Trophoblast cell (in vitro differentiated cells and primary cell): Measurements from ENCODE around the gene CASP8AP2.
A peak's percentile ranks its signal among the peaks of the same experiment; 100 is the strongest.

ENCODE experiments used
- DNase-seq, 2 donors: peaks; one replicate each; pipeline ENCODE4 v3.0.0-alpha.2; 2016
- H2AFZ ChIP-seq: 2 replicates; pipeline ENCODE4 v1.6.1; 2013; ENCODE audit warnings: low read length, moderate library complexity, mild to moderate bottlenecking; ENCODE audit not compliant: insufficient read depth, poor library complexity
- H2AK5ac ChIP-seq: 2 replicates; pipeline ENCODE4 v1.6.1; 2013; ENCODE audit warnings: mild to moderate bottlenecking, low read length
- H2BK120ac ChIP-seq: 2 replicates; pipeline ENCODE4 v1.6.1; 2013; ENCODE audit warnings: low read length, mild to moderate bottlenecking, moderate library complexity; ENCODE audit not compliant: insufficient read depth, poor library complexity
- H2BK12ac ChIP-seq: 2 replicates; pipeline ENCODE4 v1.6.1; 2013; ENCODE audit warnings: mild to moderate bottlenecking, low read length, moderate library complexity
- H2BK5ac ChIP-seq: 2 replicates; pipeline ENCODE4 v1.6.1; 2013; ENCODE audit warnings: low read length, low read depth, moderate library complexity, mild to moderate bottlenecking; ENCODE audit not compliant: poor library complexity
- H3K14ac ChIP-seq: 2 replicates; pipeline ENCODE4 v1.6.1; 2013; ENCODE audit warnings: mild to moderate bottlenecking, low read length
- H3K18ac ChIP-seq: 2 replicates; pipeline ENCODE4 v1.6.1; 2013; ENCODE audit warnings: mild to moderate bottlenecking, low read length
- H3K23ac ChIP-seq: 2 replicates; pipeline ENCODE4 v1.6.1; 2013; ENCODE audit warnings: low read length
- H3K27ac ChIP-seq: 2 replicates; pipeline ENCODE4 v1.5.1; 2013; ENCODE audit warnings: low read depth, mild to moderate bottlenecking, inconsistent platforms, low read length, moderate library complexity
- H3K27me3 ChIP-seq: 2 replicates; pipeline ENCODE4 v1.6.1; 2013; ENCODE audit warnings: inconsistent platforms, mild to moderate bottlenecking, low read length, moderate library complexity; ENCODE audit not compliant: insufficient read depth
- H3K36me3 ChIP-seq, 2 experiments: 1 replicate in 1 of 2; 2 replicates in 1 of 2; pipeline ENCODE4 v1.6.1; 2013; ENCODE audit warnings: low read length in 2 of 2, mild to moderate bottlenecking in 2 of 2, moderate library complexity in 1 of 2; ENCODE audit not compliant: insufficient read depth in 2 of 2, control insufficient read depth in 1 of 2
- H3K4ac ChIP-seq: 2 replicates; pipeline ENCODE4 v1.6.1; 2013; ENCODE audit warnings: low read depth, mild to moderate bottlenecking, low read length, moderate library complexity
- H3K4me1 ChIP-seq, 2 experiments: 1 replicate in 1 of 2; 2 replicates in 1 of 2; pipeline ENCODE4 v1.6.1; 2013; ENCODE audit warnings: low read length in 2 of 2, mild to moderate bottlenecking in 2 of 2, moderate library complexity in 1 of 2; ENCODE audit not compliant: insufficient read depth in 2 of 2, control insufficient read depth in 1 of 2
- H3K4me2 ChIP-seq: 2 replicates; pipeline ENCODE4 v1.6.1; 2013; ENCODE audit warnings: inconsistent platforms, mild to moderate bottlenecking, low read length, moderate library complexity
- H3K4me3 ChIP-seq: 2 replicates; pipeline ENCODE4 v1.5.1; 2013; ENCODE audit warnings: mild to moderate bottlenecking, low read depth, low read length, inconsistent platforms
- H3K79me1 ChIP-seq: one replicate; pipeline ENCODE4 v1.6.1; 2013; ENCODE audit warnings: low read length
- H3K79me2 ChIP-seq: 2 replicates; pipeline ENCODE4 v1.6.1; 2013; ENCODE audit warnings: low read length, mild to moderate bottlenecking; ENCODE audit not compliant: control insufficient read depth, insufficient read depth, poor library complexity
- H3K9ac ChIP-seq: 2 replicates; pipeline ENCODE4 v1.6.1; 2013; ENCODE audit warnings: mild to moderate bottlenecking, low read length
- H3K9me3 ChIP-seq: 2 replicates; pipeline ENCODE4 v1.6.1; 2013; ENCODE audit warnings: low read depth, mild to moderate bottlenecking, control low read depth, inconsistent platforms, low read length; ENCODE audit not compliant: insufficient read depth
- H4K12ac ChIP-seq: 2 replicates; pipeline ENCODE4 v1.6.1; 2013; ENCODE audit warnings: low read depth, mild to moderate bottlenecking, low read length, moderate library complexity
- H4K8ac ChIP-seq: 2 replicates; pipeline ENCODE4 v1.6.1; 2013; ENCODE audit warnings: low read depth, mild to moderate bottlenecking, low read length, moderate library complexity
- H4K91ac ChIP-seq: one replicate; pipeline ENCODE4 v1.6.1; 2013; ENCODE audit warnings: low read depth, mild to moderate bottlenecking, low read length, moderate library complexity
- whole genome bisulfite sequencing: extraction: QIAGEN DNeasy Blood & Tissue Kit; methylation state at CpG from one replicate; pipeline ENCODE4 v1.1.7; 2013; ENCODE audit warnings: missing lambda C conversion rate; ENCODE audit not compliant: insufficient read length, insufficient coverage; ENCODE audit errors: extremely low coverage; 5-methylcytosine and 5-hydroxymethylcytosine counted together

Gene CASP8AP2

GRCh38 chr6:89862698-89863097, 33.0 kb downstream of the CASP8AP2 start:
- Histone ChIP-seq H3K4me3 (no peak overlapping the region), H2AK5ac (no peak overlapping the region), H2AFZ (no peak overlapping the region), H3K27ac (no peak overlapping the region), H2BK5ac (no peak overlapping the region), H4K12ac (no peak overlapping the region), H4K8ac (no peak overlapping the region), H3K9me3 (no peaks in the 10 kb centered on the region), H2BK120ac (no peak overlapping the region), H3K36me3 (peaks cover 23 to 32% of the 10 kb centered on the region in 2 experiments), H3K4ac (no peak overlapping the region), H3K79me2 (no peaks in the 10 kb centered on the region), H2BK12ac (no peak overlapping the region), H3K18ac (no peak overlapping the region), H3K79me1 (no peaks in the 10 kb centered on the region), H3K9ac (no peak overlapping the region), H3K27me3 (no peaks in the 10 kb centered on the region), H3K4me1 (no peaks in the 10 kb centered on the region), H3K4me2 (no peak overlapping the region), H3K14ac (no peak overlapping the region), H3K23ac (no peak overlapping the region), H4K91ac (no peak overlapping the region)
- no peak for DNase-seq
- no CpG with 5 or more reads among the region's 2 CpGs for WGBS

- no CpG with 5 or more reads among the region's 6 CpGs for whole genome bisulfite sequencing
- no peaks in the 10 kb centered on the region for H3K79me2 ChIP-seq
- no peak overlapping the region for H4K91ac ChIP-seq
- H3K4ac ChIP-seq: no peak overlapping the region
- no peak overlapping the region for H3K18ac ChIP-seq
- H3K27me3 ChIP-seq: no peaks in the 10 kb centered on the region
- H3K14ac ChIP-seq: no peak overlapping the region
- no peaks in the 10 kb centered on the region for H3K4me1 ChIP-seq
- no peaks in the 10 kb centered on the region for H3K9me3 ChIP-seq
- no peak overlapping the region for H4K8ac ChIP-seq
- H3K79me1 ChIP-seq: no peaks in the 10 kb centered on the region
- peaks cover 19 to 25% of the 10 kb centered on the region in 2 experiments for H3K36me3 ChIP-seq
- no peak overlapping the region for H3K4me2 ChIP-seq
- no peak overlapping the region for H2BK12ac ChIP-seq
- H2AFZ ChIP-seq: no peak overlapping the region
- H3K4me3 ChIP-seq: no peak overlapping the region
- H2AK5ac ChIP-seq: no peak overlapping the region
- no peak overlapping the region for H3K27ac ChIP-seq
- DNase-seq: no peak
- H2BK120ac ChIP-seq: no peak overlapping the region
- no peak overlapping the region for H4K12ac ChIP-seq
- H3K9ac ChIP-seq: no peak overlapping the region
- no peak overlapping the region for H3K23ac ChIP-seq
- no peak overlapping the region for H2BK5ac ChIP-seq
Observed at GRCh38 chr6:89866024-89866678, 36.5 kb downstream of the CASP8AP2 start.

DNA sequence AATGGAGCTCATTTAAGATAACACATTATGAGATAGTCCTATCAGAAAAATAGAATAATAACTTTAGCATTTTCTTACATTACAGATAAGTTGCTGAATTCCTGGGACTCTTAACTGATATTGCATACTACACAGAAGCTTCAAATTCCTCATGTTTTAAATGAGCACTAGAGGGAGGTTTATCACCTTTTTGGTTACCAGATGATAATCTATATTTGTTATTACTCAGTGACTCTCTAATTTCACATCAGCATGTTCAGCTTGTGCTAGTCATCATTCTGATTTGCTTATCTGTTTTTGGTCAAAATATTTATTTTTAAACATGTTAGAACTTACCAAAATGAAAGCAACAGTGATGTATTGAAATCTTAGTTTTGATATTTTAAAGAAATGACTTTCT, 44.0 kb downstream of the CASP8AP2 start:
- H3K9ac ChIP-seq: no peak overlapping the region
- H3K79me2 ChIP-seq: no peaks in the 10 kb centered on the region
- H3K79me1 ChIP-seq: no peaks in the 10 kb centered on the region
- H3K36me3 ChIP-seq: peaks cover 11 to 13% of the 10 kb centered on the region in 2 experiments
- no peak overlapping the region for H3K4me2 ChIP-seq
- H4K12ac ChIP-seq: no peak overlapping the region
- H3K27me3 ChIP-seq: no peaks in the 10 kb centered on the region
- no peak overlapping the region for H2BK12ac ChIP-seq
- H3K27ac ChIP-seq: no peak overlapping the region
- no peaks in the 10 kb centered on the region for H3K4me1 ChIP-seq
- H3K23ac ChIP-seq: no peak overlapping the region
- no peak overlapping the region for H4K8ac ChIP-seq
- H3K9me3 ChIP-seq: no peaks in the 10 kb centered on the region
- H3K4me3 ChIP-seq: no peak overlapping the region
- H2BK5ac ChIP-seq: no peak overlapping the region
- no peak overlapping the region for H3K4ac ChIP-seq
- H2BK120ac ChIP-seq: no peak overlapping the region
- H4K91ac ChIP-seq: no peak overlapping the region
- H3K18ac ChIP-seq: no peak overlapping the region
- no peak overlapping the region for H3K14ac ChIP-seq
- H2AK5ac ChIP-seq: no peak overlapping the region
- H2AFZ ChIP-seq: no peak overlapping the region
- DNase-seq: peak in 1 of 2 donors; percentile 77

GRCh38 chr6:89874438-89874837, 44.8 kb downstream of the CASP8AP2 start:
- Histone ChIP-seq H3K18ac (no peak overlapping the region), H3K4me2 (no peak overlapping the region), H2BK120ac (no peak overlapping the region), H4K8ac (no peak overlapping the region), H3K36me3 (peaks cover 9 to 13% of the 10 kb centered on the region in 2 experiments), H3K4me1 (no peaks in the 10 kb centered on the region), H3K27ac (no peak overlapping the region), H3K9ac (no peak overlapping the region), H4K12ac (no peak overlapping the region), H3K79me1 (no peaks in the 10 kb centered on the region), H2AFZ (no peak overlapping the region), H3K79me2 (no peaks in the 10 kb centered on the region), H2AK5ac (no peak overlapping the region), H2BK12ac (no peak overlapping the region), H3K27me3 (no peaks in the 10 kb centered on the region), H3K14ac (no peak overlapping the region), H3K4ac (no peak overlapping the region), H4K91ac (no peak overlapping the region), H3K23ac (no peak overlapping the region), H2BK5ac (no peak overlapping the region), H3K9me3 (no peaks in the 10 kb centered on the region), H3K4me3 (no peak overlapping the region)
- WGBS: 100% methylated on average over 1 of the region's 3 CpGs
- DNase-seq: peak in 1 of 2 donors; percentile 4
